ENCODE measurements around the gene NAMPT.

The NAMPT gene

GRCh38 chr7:106327538-106328481, 43.0 kb upstream of the NAMPT start:
- TF ChIP-seq EGR1 (IDR thresholded peaks at IDR 0.05) (no peak), TEAD4 (IDR thresholded peaks at IDR 0.05) (no peak), CEBPB (IDR thresholded peaks at IDR 0.05) (no peak), EP300 (IDR thresholded peaks at IDR 0.05; ENCODE audit: borderline replicate concordance) (no peak), TCF12 (IDR thresholded peaks at IDR 0.05; ENCODE audit: low read depth) (no peak), CREB1 (IDR thresholded peaks at IDR 0.05; ENCODE audit: low read depth) (no peak), USF1 (IDR thresholded peaks at IDR 0.05) (no peak), YY1 (IDR thresholded peaks at IDR 0.05; ENCODE audit: low read depth) (no peak), RAD21 (IDR thresholded peaks at IDR 0.05; ENCODE audit: low read depth) (no peak), REST (IDR thresholded peaks at IDR 0.05; ENCODE audit: low read depth) (no peak), MAX (IDR thresholded peaks at IDR 0.05) (no peak), ZBTB7A (IDR thresholded peaks at IDR 0.05; ENCODE audit: low read depth) (no peak)

GRCh38 chr7:106326594-106327537, 42.1 kb upstream of the NAMPT start:
- TF ChIP-seq TCF12 (IDR thresholded peaks at IDR 0.05; ENCODE audit: low read depth) = no peak
- no peak for TF ChIP-seq TEAD4 (IDR thresholded peaks at IDR 0.05)
- TF ChIP-seq TAF1 (IDR thresholded peaks at IDR 0.05; ENCODE audit: low read depth) = no peak
- TF ChIP-seq ZBTB7A (IDR thresholded peaks at IDR 0.05; ENCODE audit: low read depth) = no peak
- TF ChIP-seq EP300 (IDR thresholded peaks at IDR 0.05; ENCODE audit: borderline replicate concordance) = no peak
- TF ChIP-seq CEBPB (IDR thresholded peaks at IDR 0.05) = no peak
- TF ChIP-seq RAD21 (IDR thresholded peaks at IDR 0.05; ENCODE audit: low read depth) = no peak
- TF ChIP-seq YY1 (IDR thresholded peaks at IDR 0.05; ENCODE audit: low read depth) = no peak
- TF ChIP-seq NFIC (IDR thresholded peaks at IDR 0.05) = no peak
- TF ChIP-seq MAX (IDR thresholded peaks at IDR 0.05) = no peak
- TF ChIP-seq REST (IDR thresholded peaks at IDR 0.05; ENCODE audit: low read depth) = no peak
- TF ChIP-seq FOXM1 (IDR thresholded peaks at IDR 0.05; ENCODE audit: borderline replicate concordance, low read depth) = no peak
- TF ChIP-seq CREB1 (IDR thresholded peaks at IDR 0.05; ENCODE audit: low read depth) = no peak
- no peak for TF ChIP-seq USF1 (IDR thresholded peaks at IDR 0.05)

DNA sequence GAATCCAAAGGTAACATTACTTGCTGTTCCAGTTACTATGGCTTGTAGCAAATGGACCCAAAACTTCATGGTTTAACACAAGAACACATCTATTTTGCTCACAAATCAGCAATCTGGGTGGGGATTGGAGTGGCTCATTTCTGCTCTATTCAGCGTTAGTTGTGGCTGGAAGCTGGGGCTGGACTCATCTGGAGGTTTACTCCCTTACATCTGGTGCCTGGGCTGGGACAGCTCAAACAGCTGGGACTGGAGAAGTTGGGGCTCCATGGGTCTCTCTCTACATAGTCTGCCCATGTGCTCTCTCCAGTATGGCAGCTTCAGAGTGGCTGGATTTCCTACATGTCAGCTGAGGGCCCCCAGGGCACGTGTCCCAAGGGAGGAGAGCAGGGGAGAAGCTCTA, 33.7 kb upstream of the NAMPT start:
- TF ChIP-seq TAF1 (IDR thresholded peaks at IDR 0.05; ENCODE audit: low read depth) = no peak
- no peak for TF ChIP-seq NFIC (IDR thresholded peaks at IDR 0.05)
- no peak for TF ChIP-seq TCF12 (IDR thresholded peaks at IDR 0.05; ENCODE audit: low read depth)
- no peak for TF ChIP-seq YY1 (IDR thresholded peaks at IDR 0.05; ENCODE audit: low read depth)
- TF ChIP-seq EGR1 (IDR thresholded peaks at IDR 0.05) = no peak
- no peak for TF ChIP-seq MAX (IDR thresholded peaks at IDR 0.05)
- no peak for TF ChIP-seq RAD21 (IDR thresholded peaks at IDR 0.05; ENCODE audit: low read depth)
- no peak for TF ChIP-seq ZBTB7A (IDR thresholded peaks at IDR 0.05; ENCODE audit: low read depth)
- no peak for TF ChIP-seq CREB1 (IDR thresholded peaks at IDR 0.05; ENCODE audit: low read depth)
- TF ChIP-seq FOXM1 (IDR thresholded peaks at IDR 0.05; ENCODE audit: borderline replicate concordance, low read depth) = no peak
- TF ChIP-seq TEAD4 (IDR thresholded peaks at IDR 0.05) = no peak
- no peak for TF ChIP-seq USF1 (IDR thresholded peaks at IDR 0.05)
- TF ChIP-seq CEBPB (IDR thresholded peaks at IDR 0.05) = no peak

GRCh38 chr7:106317971-106318370, 33.2 kb upstream of the NAMPT start:
- TF ChIP-seq CEBPB (IDR thresholded peaks at IDR 0.05) (no peak), EP300 (IDR thresholded peaks at IDR 0.05; ENCODE audit: borderline replicate concordance) (no peak), RAD21 (IDR thresholded peaks at IDR 0.05; ENCODE audit: low read depth) (no peak), ZBTB7A (IDR thresholded peaks at IDR 0.05; ENCODE audit: low read depth) (no peak), MAX (IDR thresholded peaks at IDR 0.05) (no peak), REST (IDR thresholded peaks at IDR 0.05; ENCODE audit: low read depth) (no peak), TAF1 (IDR thresholded peaks at IDR 0.05; ENCODE audit: low read depth) (no peak), YY1 (IDR thresholded peaks at IDR 0.05; ENCODE audit: low read depth) (no peak), TEAD4 (IDR thresholded peaks at IDR 0.05) (no peak)
